Measurements from ENCODE around the gene RNF217. TPM values are rescaled to one million over a fixed set of nuclear protein-coding genes. Genes with fewer than 3 reads are reported as not detected.
"Not testable (repeated sequence)": the region's sequence is repeated elsewhere in the genome, so short reads cannot be mapped to it uniquely, and the experiment has no call there.

Gene RNF217
- total RNA-seq, 1 experiment from 2014 or later = 37.7 TPM

DNA sequence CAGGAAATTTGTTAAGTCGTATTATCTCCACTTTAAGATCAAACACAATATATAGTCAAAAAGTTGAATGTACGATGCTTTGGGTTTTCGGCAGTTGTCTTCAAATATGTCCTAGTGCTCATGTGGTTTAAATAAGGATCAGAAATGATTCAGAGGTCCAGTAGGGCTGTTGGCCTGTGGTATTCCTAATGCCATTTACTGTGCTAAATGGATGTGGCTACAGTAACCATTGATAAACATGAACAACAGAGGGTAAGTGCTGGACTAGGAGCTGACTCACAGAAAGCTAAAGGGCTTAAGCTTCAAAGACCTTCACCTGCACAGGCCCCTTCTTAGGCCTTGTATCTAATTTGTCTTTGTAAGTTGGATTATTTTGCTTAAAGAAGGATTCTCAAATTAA is 110.8 kb downstream of the RNF217 start:
- TF ChIP-seq TCF7L2 (IDR thresholded peaks at IDR 0.05; ENCODE audit: low read depth, low read length) = no peak
- TF ChIP-seq, protein P1, sequence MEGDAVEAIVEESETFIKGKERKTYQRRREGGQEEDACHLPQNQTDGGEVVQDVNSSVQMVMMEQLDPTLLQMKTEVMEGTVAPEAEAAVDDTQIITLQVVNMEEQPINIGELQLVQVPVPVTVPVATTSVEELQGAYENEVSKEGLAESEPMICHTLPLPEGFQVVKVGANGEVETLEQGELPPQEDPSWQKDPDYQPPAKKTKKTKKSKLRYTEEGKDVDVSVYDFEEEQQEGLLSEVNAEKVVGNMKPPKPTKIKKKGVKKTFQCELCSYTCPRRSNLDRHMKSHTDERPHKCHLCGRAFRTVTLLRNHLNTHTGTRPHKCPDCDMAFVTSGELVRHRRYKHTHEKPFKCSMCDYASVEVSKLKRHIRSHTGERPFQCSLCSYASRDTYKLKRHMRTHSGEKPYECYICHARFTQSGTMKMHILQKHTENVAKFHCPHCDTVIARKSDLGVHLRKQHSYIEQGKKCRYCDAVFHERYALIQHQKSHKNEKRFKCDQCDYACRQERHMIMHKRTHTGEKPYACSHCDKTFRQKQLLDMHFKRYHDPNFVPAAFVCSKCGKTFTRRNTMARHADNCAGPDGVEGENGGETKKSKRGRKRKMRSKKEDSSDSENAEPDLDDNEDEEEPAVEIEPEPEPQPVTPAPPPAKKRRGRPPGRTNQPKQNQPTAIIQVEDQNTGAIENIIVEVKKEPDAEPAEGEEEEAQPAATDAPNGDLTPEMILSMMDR (IDR thresholded peaks at IDR 0.05) = no peak
- no peak for TF ChIP-seq POLR2AphosphoS5 (IDR thresholded peaks at IDR 0.05; ENCODE audit: low read depth, low read length)
- Histone ChIP-seq H3K4me3 (ENCODE audit: low read depth in 2 of 2, low read length in 2 of 2) (no peak overlapping the region), H3K27ac (ENCODE audit: low read length) (no peak overlapping the region), H3K36me3 (ENCODE audit: control insufficient read depth, insufficient read depth, low read length) (no peaks in the 10 kb centered on the region), H3K9me3 (ENCODE audit: control insufficient read depth, insufficient read depth, low read depth, low read length) (no peaks in the 10 kb centered on the region), H3K27me3 (ENCODE audit: control insufficient read depth, insufficient read depth, low read length) (no peaks in the 10 kb centered on the region), H3K4me1 (ENCODE audit: control insufficient read depth, insufficient read depth, low read length) (no peaks in the 10 kb centered on the region)
- DNase-seq (ENCODE audit: low read depth, low spot score) (no peak), ATAC-seq (no peak)
- in situ Hi-C loops (cut with HindIII; ENCODE audit: low pct_unique_long_range_greater_than_20kb, low sequenced_read_pairs) (no loop called here), intact Hi-C loops (cut with micrococcal nuclease; ENCODE audit: unreplicated experiment) (no loop called here)
- BruUV-seq (replicated peaks) = no TSS peak
- CTCF ChIA-PET = no interaction called here
- POLR2A ChIA-PET = no interaction called here

DNA sequence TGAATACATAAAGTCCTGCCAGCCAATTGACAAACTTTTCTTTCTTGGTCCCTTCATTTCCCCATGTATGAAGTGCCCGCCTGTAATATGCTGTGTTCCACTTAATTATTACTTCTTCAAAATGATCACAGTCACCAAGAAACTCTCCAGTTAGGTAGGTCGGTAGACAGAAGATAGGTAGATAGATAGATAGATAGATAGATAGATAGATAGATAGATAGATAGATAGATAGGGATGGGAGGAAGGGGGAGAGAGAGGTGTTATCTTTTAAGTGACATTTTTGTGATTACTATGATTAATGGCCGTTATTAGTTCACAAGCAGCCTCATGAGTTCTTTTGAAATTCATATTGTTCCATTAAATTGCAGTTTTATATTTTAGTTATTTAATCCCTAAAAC is 111.9 kb downstream of the RNF217 start:
- DNase-seq (ENCODE audit: low read depth, low spot score) (no peak), ATAC-seq (no peak)
- ChIA-PET POLR2A (no interaction called here), CTCF (no interaction called here)
- intact Hi-C loops (cut with micrococcal nuclease; ENCODE audit: unreplicated experiment) = no loop called here
- no peaks in the 10 kb centered on the region for H3K9me3 ChIP-seq (ENCODE audit: control insufficient read depth, insufficient read depth, low read depth, low read length)
- TF ChIP-seq POLR2AphosphoS5 (IDR thresholded peaks at IDR 0.05; ENCODE audit: low read depth, low read length) (no peak), TCF7L2 (IDR thresholded peaks at IDR 0.05; ENCODE audit: low read depth, low read length) (no peak), SIN3A (IDR thresholded peaks at IDR 0.05; ENCODE audit: borderline replicate concordance, insufficient read depth, low read depth, low read length) (no peak)
- TF ChIP-seq, protein P1 (IDR thresholded peaks at IDR 0.05) = no peak
- TF ChIP-seq, protein P2, sequence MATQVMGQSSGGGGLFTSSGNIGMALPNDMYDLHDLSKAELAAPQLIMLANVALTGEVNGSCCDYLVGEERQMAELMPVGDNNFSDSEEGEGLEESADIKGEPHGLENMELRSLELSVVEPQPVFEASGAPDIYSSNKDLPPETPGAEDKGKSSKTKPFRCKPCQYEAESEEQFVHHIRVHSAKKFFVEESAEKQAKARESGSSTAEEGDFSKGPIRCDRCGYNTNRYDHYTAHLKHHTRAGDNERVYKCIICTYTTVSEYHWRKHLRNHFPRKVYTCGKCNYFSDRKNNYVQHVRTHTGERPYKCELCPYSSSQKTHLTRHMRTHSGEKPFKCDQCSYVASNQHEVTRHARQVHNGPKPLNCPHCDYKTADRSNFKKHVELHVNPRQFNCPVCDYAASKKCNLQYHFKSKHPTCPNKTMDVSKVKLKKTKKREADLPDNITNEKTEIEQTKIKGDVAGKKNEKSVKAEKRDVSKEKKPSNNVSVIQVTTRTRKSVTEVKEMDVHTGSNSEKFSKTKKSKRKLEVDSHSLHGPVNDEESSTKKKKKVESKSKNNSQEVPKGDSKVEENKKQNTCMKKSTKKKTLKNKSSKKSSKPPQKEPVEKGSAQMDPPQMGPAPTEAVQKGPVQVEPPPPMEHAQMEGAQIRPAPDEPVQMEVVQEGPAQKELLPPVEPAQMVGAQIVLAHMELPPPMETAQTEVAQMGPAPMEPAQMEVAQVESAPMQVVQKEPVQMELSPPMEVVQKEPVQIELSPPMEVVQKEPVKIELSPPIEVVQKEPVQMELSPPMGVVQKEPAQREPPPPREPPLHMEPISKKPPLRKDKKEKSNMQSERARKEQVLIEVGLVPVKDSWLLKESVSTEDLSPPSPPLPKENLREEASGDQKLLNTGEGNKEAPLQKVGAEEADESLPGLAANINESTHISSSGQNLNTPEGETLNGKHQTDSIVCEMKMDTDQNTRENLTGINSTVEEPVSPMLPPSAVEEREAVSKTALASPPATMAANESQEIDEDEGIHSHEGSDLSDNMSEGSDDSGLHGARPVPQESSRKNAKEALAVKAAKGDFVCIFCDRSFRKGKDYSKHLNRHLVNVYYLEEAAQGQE (IDR thresholded peaks at IDR 0.05; ENCODE audit: insufficient read depth in 1 of 2, low read depth in 2 of 2, low read length in 1 of 2) = no peak
- no peaks in the 10 kb centered on the region for H3K36me3 ChIP-seq (ENCODE audit: control insufficient read depth, insufficient read depth, low read length)
- in situ Hi-C loops (cut with HindIII; ENCODE audit: low pct_unique_long_range_greater_than_20kb, low sequenced_read_pairs) = no loop called here
- no peaks in the 10 kb centered on the region for H3K27me3 ChIP-seq (ENCODE audit: control insufficient read depth, insufficient read depth, low read length)
- H3K4me3 ChIP-seq (ENCODE audit: low read depth in 2 of 2, low read length in 2 of 2) = no peak overlapping the region
- H3K27ac ChIP-seq (ENCODE audit: low read length) = no peak overlapping the region
- BruUV-seq (replicated peaks) = no TSS peak
- H3K4me1 ChIP-seq (ENCODE audit: control insufficient read depth, insufficient read depth, low read length) = no peaks in the 10 kb centered on the region

DNA sequence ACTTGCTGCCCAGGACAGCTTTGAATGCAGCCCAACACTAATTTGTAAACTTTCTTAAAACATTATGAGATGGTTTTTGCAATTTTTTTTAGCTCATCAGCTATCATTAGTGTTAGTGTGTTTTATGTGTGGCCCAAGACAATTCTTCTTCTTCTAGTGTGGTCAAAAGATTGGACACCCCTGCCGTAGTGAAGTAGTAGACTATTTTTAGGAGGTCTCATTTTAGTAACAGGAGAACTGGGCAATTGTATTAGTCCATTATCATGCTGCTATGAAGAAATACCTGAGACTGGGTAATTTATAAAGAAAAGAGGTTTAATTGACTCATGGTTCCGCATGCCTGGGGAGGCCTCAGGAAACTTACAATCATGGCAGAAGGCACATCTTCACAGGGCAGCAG is 112.8 kb downstream of the RNF217 start:
- H3K36me3 ChIP-seq (ENCODE audit: control insufficient read depth, insufficient read depth, low read length); H3K4me3 ChIP-seq (ENCODE audit: low read depth in 2 of 2, low read length in 2 of 2); POLR2A ChIA-PET; H3K27ac ChIP-seq (ENCODE audit: low read length); intact Hi-C loops (cut with micrococcal nuclease; ENCODE audit: unreplicated experiment); in situ Hi-C loops (cut with HindIII; ENCODE audit: low pct_unique_long_range_greater_than_20kb, low sequenced_read_pairs); ATAC-seq; BruUV-seq (replicated peaks); H3K4me1 ChIP-seq (ENCODE audit: control insufficient read depth, insufficient read depth, low read length); DNase-seq (ENCODE audit: low read depth, low spot score); H3K27me3 ChIP-seq (ENCODE audit: control insufficient read depth, insufficient read depth, low read length); CTCF ChIA-PET; H3K9me3 ChIP-seq (ENCODE audit: control insufficient read depth, insufficient read depth, low read depth, low read length): not testable (repeated sequence)
